Mesothelial cell of epicardium (in vitro differentiated cells): ENCODE data around the gene ELAVL2. TPM values are rescaled to one million over a fixed set of nuclear protein-coding genes. Genes with fewer than 3 reads are reported as not detected.
A peak's percentile ranks its signal among the peaks of the same experiment; 100 is the strongest.

Experiments used
- DNase-seq, 2 experiments: peaks; one replicate each; pipeline ENCODE4 v3.0.0; 2021; ENCODE audit warnings: low spot score in 2 of 2; ENCODE audit not compliant: unreplicated experiment in 2 of 2
- H3K27ac Mint-ChIP-seq: 2 replicates; pipeline ENCODE4 v1.8.0; 2021; ENCODE audit warnings: mixed read lengths
- H3K27me3 Mint-ChIP-seq: 2 replicates; pipeline ENCODE4 v1.8.0; 2021; ENCODE audit warnings: low read depth, mixed read lengths
- H3K36me3 Mint-ChIP-seq: 2 replicates; pipeline ENCODE4 v1.8.0; 2021; ENCODE audit warnings: mixed read lengths
- H3K4me1 Mint-ChIP-seq: 2 replicates; pipeline ENCODE4 v1.8.0; 2021; ENCODE audit warnings: mixed read lengths
- H3K4me3 Mint-ChIP-seq: 2 replicates; pipeline ENCODE4 v1.8.0; 2021; ENCODE audit warnings: mild to moderate bottlenecking, moderate library complexity, mixed read lengths
- H3K9me3 Mint-ChIP-seq: 2 replicates; pipeline ENCODE4 v1.8.0; 2021; ENCODE audit warnings: mixed read lengths
- total RNA-seq: library from RNA; stranded (reverse); gene quantifications from 3 replicates; pipeline ENCODE4 v1.2.1, GENCODE V29; 2021
- TF ChIP-seq, protein P1 (sequence below): fragments of 200-600 bp; sonication (generic); IDR thresholded peaks from one replicate; pipeline ENCODE4 v1.5.0; 2021; ENCODE audit warnings: antibody characterized with exemption; ENCODE audit not compliant: unreplicated experiment

ELAVL2 gene
- total RNA-seq, 1 donor from 2014 or later = 1.4 TPM

DNA sequence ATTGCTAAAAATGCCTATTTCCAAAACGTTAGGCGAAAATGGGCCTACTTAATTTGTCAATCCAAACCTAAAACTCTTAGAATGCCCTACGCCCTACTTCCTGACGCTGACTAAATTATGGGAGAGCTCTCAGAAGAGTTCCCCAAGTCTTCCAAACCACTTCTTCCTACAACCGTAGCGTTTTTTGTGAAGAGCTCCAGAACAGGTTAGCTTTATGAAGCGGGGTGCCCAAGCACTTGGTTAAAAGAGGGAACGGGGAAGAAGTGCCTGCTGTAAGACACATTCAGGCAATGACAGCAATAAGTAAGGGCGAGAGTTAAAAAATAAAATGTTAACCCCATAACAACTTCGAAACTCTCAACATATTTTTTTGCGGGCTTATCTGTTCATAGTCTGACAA, 2.8 kb downstream of the ELAVL2 start:
- Mint-ChIP-seq H3K4me1 (peaks cover 11% of the 10 kb centered on the region), H3K27ac (no peak overlapping the region), H3K9me3 (no peaks in the 10 kb centered on the region), H3K4me3 (no peak overlapping the region), H3K27me3 (peaks cover 33% of the 10 kb centered on the region), H3K36me3 (no peaks in the 10 kb centered on the region)
- TF ChIP-seq, protein P1, sequence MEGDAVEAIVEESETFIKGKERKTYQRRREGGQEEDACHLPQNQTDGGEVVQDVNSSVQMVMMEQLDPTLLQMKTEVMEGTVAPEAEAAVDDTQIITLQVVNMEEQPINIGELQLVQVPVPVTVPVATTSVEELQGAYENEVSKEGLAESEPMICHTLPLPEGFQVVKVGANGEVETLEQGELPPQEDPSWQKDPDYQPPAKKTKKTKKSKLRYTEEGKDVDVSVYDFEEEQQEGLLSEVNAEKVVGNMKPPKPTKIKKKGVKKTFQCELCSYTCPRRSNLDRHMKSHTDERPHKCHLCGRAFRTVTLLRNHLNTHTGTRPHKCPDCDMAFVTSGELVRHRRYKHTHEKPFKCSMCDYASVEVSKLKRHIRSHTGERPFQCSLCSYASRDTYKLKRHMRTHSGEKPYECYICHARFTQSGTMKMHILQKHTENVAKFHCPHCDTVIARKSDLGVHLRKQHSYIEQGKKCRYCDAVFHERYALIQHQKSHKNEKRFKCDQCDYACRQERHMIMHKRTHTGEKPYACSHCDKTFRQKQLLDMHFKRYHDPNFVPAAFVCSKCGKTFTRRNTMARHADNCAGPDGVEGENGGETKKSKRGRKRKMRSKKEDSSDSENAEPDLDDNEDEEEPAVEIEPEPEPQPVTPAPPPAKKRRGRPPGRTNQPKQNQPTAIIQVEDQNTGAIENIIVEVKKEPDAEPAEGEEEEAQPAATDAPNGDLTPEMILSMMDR = no peak
- DNase-seq = no peak

DNA sequence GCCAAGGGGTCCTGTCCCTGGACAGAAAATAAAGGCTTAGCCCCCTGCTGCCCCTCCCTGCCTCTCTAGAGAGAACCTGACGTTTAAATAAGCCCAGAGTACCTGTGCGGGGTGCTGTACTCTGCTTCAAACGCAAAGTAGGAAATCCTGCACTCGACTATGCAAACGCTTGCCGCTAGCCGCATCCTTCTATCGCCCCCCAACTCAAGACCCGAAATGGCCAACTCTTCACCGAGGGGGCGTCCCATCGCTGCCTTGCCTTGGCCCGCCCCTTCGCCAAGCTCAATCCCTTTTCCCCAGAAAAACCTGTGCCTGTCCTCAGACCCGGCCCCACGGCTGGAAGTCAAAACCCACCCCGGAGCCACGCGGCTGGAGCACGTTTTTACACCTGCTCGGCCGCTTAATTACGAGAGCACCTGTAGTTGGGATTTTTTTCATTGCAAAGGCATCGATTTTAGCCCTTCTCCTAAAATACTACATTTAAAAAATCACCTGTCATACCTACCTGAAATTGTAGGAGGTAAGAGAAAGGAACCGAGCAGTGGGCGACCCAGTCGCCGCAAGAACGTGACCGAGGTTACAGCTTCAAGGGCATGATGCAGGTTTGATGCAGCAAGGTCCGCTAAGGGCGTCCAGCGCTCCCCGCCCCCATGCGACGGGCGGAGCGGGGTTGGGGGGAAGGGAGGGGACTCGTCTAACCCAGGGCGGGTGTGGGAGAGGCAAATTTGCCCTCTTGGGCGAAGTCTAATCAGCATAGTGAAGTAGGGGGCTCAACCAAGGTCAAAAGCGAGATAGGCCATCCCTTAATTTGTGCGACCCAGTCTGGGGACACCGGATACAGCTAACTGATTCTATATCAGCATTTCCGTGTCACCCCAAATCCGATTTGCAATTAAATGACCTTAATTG, 3.5 kb downstream of the ELAVL2 start:
- H3K9me3 Mint-ChIP-seq = no peaks in the 10 kb centered on the region
- no peaks in the 10 kb centered on the region for H3K36me3 Mint-ChIP-seq
- H3K4me1 Mint-ChIP-seq = peaks cover 11% of the 10 kb centered on the region
- TF ChIP-seq, protein P1 = no peak
- peaks cover 40% of the 10 kb centered on the region for H3K27me3 Mint-ChIP-seq
- no peak for DNase-seq
- no peak overlapping the region for H3K27ac Mint-ChIP-seq
- H3K4me3 Mint-ChIP-seq = peak overlapping the region; percentile 58

DNA sequence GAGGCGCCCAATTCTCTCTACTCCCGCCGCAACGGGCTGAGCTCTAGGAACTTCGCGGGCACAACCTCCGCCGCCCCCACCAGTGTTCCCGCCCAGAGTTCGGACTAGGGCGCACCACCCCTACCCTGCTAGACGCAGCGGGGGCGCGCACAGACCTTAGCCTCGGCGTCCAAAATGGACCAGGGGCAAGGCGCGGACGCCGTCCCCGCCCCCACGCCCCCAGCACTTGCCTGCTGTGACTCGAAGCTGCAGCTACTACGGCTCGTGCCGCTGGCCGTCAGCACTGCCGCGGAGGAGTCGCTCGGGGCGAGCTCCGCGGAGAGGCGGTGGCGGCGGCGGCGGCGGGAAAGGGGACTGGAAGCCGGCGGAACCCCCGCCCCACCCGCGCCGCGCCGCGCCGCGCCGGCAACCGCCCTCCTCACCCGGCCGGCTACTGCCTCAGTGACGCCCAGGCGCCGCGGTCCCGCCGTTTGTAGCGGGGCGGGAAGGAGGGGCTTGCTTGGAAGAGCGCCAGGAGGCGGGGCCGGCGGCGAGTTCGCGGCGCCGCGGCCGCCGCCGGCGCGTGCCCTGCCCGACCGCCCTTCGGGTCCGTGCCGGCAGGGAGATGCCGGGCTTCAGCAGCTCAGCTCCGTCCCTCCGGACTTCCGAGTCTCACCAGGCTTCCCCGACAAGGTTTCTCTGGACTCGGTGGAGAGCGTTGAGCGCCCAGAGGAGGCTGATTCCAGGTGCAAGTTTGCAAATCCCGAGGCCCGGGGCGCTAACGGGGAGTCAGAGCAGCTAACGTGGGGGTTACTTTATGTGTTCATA, 4.5 kb downstream of the ELAVL2 start:
- Mint-ChIP-seq H3K4me1 (peaks cover 11% of the 10 kb centered on the region), H3K9me3 (no peaks in the 10 kb centered on the region), H3K27ac (no peak overlapping the region), H3K4me3 (peak overlapping the region; percentile 71), H3K27me3 (peaks cover 46% of the 10 kb centered on the region), H3K36me3 (no peaks in the 10 kb centered on the region)
- TF ChIP-seq, protein P1 = no peak
- peak; percentile 52 to 73 for DNase-seq

DNA sequence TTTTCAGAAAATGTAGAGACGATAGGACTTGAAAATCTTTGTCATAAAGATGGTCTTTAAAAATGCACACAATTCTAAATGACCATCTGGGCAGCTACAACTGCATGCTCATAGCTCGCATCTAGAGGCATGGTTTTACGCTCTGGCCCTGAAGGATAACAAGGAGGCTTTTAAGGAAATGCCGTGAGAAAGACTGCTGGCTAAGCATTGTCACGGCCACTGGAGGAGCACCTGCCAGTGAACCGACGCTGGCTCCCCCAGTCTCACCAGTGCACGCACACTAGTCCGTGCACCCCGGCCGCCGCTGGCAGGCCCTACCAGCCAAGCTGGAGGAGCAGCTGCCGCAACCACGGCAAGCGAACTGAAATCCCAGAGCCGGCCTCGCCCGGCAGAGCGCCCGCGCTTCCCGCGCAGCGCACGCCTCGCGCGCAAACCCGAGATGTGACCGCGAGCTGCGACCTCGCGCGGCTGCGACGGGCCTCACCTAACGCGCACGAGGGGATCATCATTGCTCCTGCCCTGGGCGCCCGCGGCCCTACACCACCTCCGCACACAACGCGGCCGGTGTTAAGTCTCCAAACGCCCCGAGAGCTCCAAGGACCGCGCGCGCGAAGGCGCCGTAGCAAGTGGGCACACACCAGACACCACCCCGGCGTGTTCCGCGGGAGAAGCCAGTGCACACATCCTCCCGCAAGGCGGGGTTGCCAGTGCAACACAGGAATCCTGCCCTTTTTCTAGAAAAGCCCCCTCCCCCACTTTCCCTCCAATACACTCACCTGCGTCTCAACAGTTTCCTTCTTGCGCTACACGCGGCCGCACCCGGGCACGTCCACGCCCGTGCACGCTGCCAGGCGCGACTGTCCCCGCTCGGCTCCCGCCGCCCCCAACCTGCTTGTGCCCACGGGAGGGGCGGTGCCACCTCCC, 5.3 kb downstream of the ELAVL2 start:
- peak overlapping the region; percentile 71 for H3K4me3 Mint-ChIP-seq
- H3K27ac Mint-ChIP-seq = no peak overlapping the region

More for the DNA sequence above, 5.3 kb downstream of the ELAVL2 start:
- Mint-ChIP-seq H3K36me3 (no peaks in the 10 kb centered on the region), H3K27me3 (peaks cover 49% of the 10 kb centered on the region), H3K9me3 (no peaks in the 10 kb centered on the region), H3K4me1 (peaks cover 11% of the 10 kb centered on the region)
- DNase-seq = no peak
- TF ChIP-seq, protein P1 = no peak
